KBM-7 (cell line): ENCODE results near the gene DCAF16.

ENCODE experiments used
- DNase-seq: peaks from one replicate; pipeline ENCODE4 v3.0.0-alpha.2; 2015
- in situ Hi-C: fragments of 300-500 bp; cut with MboI; formaldehyde crosslinking; loops from 2 replicates; pipeline ENCODE4 v1.14.3; 2020; ENCODE audit warnings: low sequenced_read_pairs, low pct_unique_long_range_greater_than_20kb, mixed read lengths

The DCAF16 gene

DNA sequence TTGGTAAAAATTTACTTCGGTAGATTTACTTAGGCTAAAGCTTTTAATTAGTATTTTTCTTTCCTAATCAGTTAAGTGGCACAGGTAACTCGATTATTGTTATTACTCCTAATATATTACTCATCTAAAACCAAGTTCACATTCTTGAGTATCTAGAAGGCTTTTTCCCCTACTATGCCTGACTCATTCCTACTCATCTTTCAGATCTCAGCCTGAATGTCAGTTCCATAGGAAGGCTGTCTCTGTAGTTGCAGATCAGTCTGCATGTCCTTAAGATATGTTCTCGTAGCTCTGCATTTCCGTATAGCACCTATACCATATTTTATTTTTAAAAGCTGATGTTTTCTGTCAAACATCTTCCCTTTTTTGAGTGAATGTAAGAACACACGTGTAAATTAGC, 23.2 kb downstream of the DCAF16 start:
- in situ Hi-C loops, result no loop called here
- DNase-seq, result no peak

DNA sequence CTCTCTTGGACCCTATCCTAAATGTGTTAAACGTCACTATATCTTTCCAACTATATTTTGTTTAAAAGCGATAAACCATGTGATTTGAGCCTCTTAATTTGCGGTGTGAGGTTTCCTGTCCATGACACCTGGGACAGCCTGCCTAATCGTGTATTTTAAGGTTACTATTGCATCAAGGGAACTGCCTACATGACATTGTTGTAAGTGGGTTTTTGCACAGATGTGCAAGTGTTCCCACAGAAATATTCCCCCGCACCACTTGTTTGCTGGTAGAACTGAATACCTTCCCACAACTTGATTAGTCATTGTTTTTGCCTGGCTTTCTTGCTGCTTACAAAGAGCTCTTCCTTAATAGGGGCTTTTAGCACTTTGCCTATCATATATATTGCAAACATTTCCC, 24.0 kb downstream of the DCAF16 start:
- in situ Hi-C loops, result no loop called here
- no peak for DNase-seq

DNA sequence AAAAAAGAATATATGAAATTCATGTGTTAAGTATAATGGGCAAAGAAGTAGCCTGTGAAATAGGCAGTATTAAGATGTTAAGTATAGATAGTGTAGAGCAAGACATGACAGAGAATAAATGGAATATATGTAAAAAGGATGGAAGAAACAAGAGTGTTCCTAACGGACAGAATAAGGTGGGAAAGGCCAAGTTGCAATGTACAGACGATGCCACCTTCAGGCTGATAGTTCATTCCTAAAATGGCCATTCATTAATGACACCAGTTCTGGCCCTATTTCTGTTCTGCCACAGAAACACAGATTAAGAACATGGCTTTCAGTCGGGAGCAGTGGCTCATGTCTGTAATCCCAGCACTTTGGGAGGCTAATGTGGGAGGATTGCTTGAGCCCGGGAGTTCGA, 24.7 kb downstream of the DCAF16 start:
- DNase-seq, result no peak
- in situ Hi-C loops, result no loop called here

DNA sequence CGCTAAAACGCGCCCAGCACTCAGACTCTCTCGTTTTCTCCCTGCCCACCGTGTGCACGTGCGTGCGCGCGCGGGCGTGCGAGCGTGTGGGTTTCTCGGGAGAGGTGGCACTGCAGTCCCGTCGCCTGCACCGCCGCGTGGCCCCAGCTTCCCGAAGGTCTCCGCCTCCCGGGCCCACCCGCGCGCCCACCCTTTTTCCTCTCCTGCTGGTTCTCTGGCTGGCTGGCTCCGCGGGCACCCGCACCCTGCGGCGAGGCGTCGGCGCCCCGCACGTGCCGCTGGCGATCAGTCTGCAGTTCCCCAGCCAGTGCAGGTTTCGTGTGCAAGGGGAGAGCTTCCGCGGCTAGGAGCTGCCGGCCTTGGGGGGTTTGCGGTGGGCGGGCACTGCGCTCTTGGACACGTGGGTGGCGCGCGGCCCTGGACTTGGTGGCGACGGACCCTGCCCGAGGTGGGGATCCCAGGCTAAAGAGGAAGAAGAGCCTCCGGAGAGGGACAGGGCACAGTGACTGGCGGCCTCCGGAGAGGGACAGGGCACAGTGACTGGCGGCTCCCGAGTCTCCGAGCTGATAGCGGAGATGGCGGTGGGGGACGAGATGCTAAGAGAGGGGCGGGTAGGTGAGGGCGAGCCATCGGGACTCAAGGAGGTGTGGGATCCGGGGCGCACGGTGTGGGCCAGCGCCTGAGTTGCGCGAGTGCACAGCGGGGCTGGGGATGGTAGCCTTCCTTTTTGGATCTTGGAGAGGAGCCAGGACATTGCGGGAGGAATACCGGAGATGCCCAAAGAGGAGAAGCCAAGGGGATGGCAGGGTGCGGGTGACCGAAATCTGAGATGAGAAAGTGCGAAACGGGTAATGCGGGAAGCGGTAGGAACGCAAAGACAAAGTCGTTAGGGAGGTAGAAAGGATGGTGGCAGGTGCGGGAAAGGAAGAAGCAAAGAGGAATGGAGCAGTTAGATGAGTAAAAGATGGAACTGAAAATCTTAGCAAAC, 29.0 kb downstream of the DCAF16 start, which contains the start of gene FAM184B:
Gene FAM184B (minus strand): TSS at position 322 of the 988 bp plus-strand sequence. CDS start 322 bp downstream, outside the sequence.
- in situ Hi-C loops, result no loop called here
- DNase-seq, result no peak

DNA sequence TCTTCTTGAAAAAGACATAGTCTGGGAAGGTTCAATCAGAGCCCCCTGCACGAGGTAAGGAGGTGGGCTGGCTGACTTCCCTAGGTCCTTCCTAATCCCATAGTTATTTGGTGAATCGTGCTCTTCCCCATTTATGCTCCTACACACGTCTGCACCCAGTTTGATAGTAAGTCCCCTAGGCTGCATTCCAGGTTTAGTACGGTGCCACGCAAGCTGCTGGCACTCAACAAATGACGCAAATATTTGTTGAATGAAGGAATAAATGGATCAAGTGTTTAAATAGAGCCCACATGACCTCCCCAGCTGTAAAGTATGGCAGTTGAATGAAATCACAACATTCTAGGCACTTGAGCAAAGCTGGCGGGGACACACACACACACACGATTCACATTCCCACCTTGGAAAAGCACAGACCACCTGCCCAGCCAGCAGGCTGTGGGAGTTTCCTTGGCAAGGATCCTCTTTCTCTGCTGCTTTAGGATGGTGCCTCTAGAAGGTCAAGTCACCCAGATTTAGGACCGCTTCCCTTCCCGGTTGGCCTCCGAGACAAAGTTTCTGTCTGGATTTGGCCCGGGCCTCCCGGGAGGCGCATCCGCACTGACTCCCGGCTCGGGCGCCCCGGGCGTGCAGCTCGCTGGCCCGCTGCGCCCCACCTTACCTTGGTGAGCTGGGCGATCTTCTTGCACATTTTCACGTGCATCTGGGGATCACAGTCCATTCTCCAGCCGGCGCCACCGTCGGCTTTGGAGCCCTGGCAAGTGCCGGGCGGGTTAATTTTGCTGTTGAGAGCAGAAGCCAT, 29.9 kb downstream of the DCAF16 start:
- in situ Hi-C loops, result no loop called here
- no peak for DNase-seq

DNA sequence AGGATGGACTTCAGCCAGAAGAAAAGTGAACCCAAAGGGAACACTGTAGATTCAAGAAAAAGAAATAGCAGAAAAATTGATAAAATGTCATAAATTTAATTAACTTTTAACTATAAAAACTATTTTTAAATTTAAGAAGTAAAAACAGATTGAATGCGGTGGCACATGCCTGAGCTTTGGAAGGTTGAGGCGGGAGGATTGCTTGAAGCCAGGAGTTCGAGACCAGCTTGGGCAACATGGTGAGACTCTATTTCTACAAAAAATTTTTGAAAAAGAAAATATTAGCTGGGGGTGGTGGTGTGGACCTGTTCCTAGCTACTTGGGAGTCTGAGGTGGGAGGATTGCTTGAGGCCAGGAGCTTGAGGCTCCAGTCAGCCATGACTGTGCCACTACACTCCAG, 32.1 kb downstream of the DCAF16 start:
- DNase-seq, result no peak
- in situ Hi-C loops, result no loop called here

DNA sequence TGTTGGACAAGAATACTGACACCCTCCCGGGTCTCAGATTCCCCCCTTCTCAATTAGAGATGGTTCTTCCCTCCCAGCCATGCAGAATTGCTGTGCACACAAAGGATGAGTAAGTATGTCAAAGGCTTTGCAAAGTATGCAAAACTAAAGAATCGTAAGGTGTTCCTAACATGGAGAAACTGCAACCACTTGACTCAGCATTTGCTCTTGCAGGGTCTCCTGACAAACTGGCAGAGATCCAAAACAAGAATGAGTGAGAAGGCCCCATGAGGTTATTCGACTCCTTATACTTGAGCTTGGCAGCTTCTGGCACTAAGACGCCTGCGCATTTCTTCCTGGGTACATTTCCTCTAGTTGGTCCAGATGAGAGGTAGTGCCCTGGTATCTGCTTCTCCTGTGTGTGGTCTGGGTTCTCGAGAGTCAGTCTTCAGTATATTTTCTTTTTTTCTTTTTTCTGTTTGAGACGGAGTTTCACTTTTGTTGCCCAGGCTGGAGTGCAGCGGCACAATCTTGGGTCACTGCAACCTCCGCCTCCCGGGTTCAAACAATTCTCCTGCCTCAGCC, 37.3 kb downstream of the DCAF16 start:
- DNase-seq, result no peak
- in situ Hi-C loops, result no loop called here

DNA sequence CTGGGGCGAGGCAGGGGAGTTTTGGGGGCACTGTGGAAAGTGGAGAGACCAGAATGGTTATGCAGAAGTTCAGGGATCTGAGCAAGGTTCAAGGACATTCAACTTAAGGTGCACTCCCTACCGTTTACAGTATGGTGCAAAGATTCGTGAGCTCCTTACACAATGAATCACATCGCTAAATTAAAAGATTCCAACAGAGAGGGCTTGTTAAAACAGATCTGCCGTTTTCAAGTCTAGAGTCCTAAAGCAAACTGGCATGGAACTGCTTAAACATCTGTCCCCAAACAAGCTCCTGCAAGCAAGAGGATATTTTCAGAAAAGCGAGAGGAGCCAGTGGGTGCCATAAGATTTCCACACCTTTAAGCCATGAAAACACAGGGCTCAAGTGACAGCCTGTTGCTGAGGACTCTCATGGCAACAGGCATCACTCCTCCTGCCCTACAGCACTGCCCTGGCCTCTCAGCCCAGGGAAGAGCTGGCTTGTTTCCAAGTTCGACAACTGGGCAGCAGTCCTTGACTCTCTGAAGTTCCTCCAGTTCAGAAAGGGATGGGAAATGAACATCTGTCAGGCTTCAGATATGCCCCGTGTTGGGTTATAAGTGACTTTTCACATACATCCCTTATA, 39.2 kb downstream of the DCAF16 start:
- in situ Hi-C loops, result no loop called here
- no peak for DNase-seq

DNA sequence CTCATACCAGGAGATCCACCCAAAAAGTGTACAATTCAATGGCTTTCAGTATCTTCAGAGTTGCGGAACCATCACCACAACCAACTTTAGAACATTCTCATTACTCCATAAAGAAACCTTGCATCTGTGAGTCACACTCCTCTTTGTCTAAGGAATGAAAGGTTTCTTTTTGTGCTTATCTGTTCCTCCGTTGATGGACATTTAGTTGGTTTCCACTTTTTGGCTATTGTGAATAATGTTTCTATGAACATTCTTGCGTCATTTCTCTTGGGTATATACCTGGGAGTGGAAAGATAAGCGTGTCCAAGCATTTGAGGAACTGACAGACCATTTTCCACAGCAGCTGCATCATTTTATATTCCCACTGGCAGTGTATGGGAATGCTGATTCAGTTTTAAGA, 39.7 kb downstream of the DCAF16 start:
- in situ Hi-C loops, result no loop called here
- no peak for DNase-seq

DNA sequence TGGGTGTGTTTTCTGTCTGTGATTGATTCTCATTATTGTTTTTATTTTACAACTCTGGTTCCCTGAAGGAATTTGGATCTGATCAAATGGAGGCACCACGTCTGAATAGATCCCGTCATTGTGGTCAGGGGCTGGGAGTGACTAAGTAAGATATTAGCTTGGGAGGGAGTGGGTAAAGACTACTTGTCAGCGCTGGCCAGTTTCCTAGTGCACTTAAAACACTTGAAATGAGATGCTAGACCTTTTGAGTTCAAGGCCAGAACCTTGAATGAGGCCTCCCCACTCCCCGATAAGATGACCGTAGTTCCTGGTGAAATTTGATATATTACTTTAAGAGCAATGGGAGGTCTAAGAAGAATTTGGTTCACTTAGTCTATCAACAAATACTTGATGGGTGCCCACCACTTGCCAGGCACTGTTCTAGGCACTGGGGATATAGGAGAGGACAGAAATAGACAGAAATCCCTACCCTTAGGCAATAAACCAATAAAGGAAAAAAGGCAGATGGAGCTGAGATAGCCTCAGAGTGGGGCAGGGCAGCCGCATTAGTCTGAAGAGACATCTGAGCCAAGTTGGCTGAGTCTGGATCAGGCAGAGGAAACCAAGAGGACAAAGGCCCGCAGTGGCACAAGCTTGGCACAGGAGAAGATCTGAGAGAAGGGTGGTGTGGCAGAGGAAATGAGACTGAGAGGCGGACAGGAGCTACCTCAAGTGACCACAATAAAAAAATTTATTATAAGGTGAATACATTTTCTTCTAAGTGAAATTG, 41.0 kb downstream of the DCAF16 start:
- no peak for DNase-seq
- in situ Hi-C loops, result no loop called here

DNA sequence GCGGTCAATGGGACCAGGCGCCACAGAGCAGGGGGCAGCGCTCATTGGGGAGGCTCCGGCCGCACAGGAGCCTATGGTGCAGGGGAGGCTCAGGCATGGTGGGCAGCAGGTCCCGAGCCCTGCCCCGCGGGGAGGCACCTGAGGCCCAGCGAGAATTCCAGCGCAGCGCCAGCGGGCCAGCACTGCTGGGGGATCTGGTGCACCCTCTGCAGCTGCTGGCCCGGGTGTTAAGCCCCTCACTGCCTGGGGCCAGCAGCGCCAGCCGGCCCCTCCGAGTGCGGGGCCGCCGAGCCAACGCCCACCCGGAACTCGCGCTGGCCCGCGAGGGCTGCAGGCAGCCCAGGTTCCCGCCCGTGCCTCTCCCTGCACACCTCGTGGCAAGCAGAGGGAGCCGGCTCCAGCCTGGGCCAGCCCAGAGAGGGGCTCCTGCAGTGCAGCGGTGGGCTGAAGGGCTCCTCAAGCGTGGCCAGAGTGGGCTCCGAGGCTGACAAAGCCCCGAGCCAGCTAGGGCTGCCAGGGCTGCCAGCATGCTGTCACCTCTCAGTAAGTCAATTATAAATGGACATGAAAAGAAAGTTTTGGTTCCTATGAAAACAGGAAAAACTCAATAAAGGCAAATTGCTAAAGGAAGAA, 43.6 kb downstream of the DCAF16 start:
- in situ Hi-C loops, result no loop called here
- no peak for DNase-seq

DNA sequence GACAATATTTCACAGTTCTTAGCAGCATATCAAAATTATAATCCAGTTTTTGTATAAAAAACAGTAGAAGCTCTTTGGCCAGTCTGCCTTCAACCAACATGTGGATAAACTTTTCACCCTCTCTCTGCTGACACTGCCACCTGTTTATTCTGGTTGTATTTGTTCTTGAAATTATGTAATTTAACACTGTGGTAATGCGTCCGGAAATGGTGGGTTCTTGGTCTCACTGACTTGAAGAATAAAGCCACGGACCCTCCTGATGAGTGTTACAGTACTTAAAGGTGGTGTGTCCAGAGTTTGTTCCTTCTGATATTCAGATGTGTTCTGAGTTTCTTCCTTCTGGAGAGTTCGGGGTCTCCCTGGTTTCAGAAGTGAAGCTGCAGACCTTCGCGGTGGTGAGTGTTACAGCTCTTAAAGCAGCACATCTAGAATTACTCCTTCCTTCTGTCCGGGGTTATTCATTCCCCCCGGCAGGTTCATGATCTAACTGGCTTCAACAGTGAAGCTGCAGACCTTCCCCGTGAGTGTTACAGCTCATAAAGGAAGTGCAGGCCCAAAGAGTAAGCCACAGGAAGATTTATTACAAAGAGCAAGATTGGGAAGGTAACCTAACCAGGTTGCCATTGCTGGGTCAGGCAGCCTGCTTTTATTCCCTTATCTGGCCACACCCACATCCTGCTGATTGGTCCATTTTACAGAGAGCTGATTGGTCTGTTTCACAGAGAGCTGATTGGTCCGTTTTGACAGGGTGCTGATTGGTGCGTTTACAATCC, 44.9 kb downstream of the DCAF16 start:
- no peak for DNase-seq
- in situ Hi-C loops, result no loop called here

DNA sequence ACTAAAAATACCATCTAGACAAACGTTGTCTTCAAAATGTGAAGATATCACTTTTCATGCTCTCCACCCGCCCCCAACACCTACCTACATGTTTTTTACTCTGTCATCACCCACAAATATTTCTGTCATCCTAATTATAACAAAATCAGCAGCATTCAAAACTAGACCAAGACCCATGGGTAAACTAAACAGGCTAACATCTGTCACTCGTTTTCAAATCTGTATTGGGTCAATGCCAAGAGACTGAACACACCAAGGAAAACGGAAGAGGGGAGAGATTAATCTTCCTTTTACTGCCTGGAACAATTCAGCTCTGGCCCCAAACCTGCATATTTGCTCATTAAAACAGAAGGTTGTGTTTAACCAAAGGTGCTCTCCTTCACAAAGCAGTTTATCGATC, 46.6 kb downstream of the DCAF16 start:
- in situ Hi-C loops, result no loop called here
- no peak for DNase-seq

DNA sequence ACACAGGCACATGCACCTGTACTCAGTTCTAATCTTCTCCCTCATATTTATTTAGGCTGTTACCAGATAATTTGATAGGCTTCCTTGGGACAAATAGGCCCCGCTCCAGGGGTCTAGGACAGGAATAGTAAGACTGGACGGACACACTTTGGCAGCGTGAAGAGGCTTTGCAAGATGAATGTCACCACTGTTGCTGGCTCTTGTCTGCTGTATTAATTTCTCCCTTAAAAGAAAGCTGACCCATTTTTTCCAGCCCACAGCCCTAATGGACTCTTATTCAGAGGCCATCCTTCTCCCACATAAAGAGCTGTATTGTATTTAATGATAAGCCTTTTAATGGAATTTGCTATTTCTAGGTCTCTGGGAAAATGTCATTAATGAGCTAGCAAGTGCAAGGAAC, 47.1 kb downstream of the DCAF16 start:
- no peak for DNase-seq
- in situ Hi-C loops, result no loop called here

DNA sequence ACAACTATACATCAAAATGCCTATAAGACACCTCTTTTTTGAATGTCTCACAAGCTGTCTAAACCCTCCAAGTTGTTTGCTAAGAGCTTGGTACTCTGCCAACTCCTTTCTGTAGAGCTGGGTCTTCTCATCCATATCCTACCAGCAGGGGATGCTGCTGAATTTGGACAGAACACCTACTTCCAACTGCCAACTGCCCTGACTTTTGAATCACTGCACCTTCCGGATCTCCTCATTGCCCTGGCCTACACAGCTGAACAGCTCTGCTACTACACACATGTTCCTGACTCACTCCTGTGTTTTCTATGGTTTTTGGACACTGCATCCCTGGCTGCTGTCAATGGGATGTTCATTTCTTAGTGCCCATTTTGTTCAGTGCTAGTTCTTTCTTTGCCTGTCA, 47.8 kb downstream of the DCAF16 start:
- no peak for DNase-seq
- in situ Hi-C loops, result no loop called here

DNA sequence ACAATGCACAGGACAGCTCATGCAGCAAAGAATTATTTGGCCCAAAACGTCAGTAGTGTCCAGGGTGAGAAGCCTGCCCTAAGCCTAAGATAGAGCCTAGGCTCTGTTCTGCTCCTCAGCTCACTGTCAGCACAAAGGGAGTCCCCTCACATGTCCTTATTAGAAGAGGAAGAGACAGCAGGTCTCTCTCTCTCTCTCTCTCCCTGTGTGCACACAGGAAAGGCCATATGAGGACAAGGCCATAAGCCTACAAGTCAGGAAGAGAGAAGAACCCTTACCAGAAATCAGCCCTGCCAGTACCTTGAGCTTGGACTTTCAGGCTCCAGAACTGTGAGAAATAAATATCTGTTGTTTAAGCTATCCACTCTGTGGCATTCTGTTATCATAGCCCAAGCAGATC, 49.5 kb downstream of the DCAF16 start:
- in situ Hi-C loops, result no loop called here
- no peak for DNase-seq

DNA sequence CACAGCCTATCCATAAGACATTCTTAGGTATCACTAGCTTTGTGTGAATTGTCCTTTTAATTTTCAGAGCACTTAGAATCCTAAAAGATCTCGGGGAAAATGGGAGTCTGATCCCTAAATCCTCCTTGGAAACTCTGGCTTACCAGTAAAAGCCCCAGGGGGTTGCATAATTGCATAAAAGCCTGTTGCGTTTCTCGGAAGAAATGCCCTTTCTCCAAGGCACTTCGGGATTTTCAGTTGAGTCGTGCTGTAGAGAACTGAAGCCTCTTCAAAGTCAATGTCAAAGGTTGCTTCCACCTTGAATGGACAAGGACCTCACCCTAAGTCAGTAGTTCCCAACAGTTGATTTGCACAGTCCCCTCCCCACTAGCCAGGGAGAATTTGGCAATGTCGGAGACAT, 49.9 kb downstream of the DCAF16 start:
- DNase-seq, result no peak
- in situ Hi-C loops, result no loop called here

DNA sequence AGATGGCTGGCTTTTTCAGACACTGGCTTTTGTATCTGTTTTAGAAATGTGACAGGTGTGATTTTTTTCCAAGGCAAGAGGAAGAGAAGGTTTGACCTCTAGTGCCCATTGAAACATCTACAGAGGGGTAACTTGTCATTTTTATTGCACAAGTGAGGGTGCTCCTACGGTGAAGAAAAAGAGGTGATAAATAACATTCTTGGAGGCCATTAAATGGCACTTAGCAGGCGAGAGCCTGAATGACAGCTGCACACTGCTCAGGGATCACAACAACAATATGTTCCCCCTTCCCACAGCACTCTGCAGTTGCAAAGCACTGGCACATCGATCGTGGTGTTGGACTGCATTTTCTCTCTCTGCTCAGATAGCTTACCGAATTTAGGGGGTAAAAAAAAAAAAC, 52.1 kb downstream of the DCAF16 start:
- in situ Hi-C loops, result no loop called here
- DNase-seq, result no peak
